ENCODE results near the gene ARHGDIG.
"Not testable (repeated sequence)": the region's sequence is repeated elsewhere in the genome, so short reads cannot be mapped to it uniquely, and the experiment has no call there.

Gene ARHGDIG

GRCh38 chr16:264440-264951 lies 15.9 kb upstream of the ARHGDIG start:
- DNase-seq = no peak

GRCh38 chr16:265002-265529 lies 15.3 kb upstream of the ARHGDIG start:
- DNase-seq = no peak

- DNase-seq = no peak
Measured at GRCh38 chr16:265711-266110, 14.7 kb upstream of the ARHGDIG start.

GRCh38 chr16:266258-267164 lies 13.9 kb upstream of the ARHGDIG start:
- DNase-seq = no peak

GRCh38 chr16:267562-267961 lies 12.8 kb upstream of the ARHGDIG start:
- not testable (repeated sequence) for DNase-seq

- no peak for DNase-seq
Measured at GRCh38 chr16:268141-269053, 12.0 kb upstream of the ARHGDIG start.

GRCh38 chr16:269061-269796 lies 11.2 kb upstream of the ARHGDIG start:
- DNase-seq = no peak

GRCh38 chr16:270381-271255 lies 9.8 kb upstream of the ARHGDIG start:
- no peak for DNase-seq

- DNase-seq = no peak
Measured at GRCh38 chr16:272633-273546, 7.5 kb upstream of the ARHGDIG start.

- no peak for DNase-seq
Measured at GRCh38 chr16:273547-274421, 6.6 kb upstream of the ARHGDIG start.

- peak; percentile 5 for DNase-seq
Measured at GRCh38 chr16:275041-275641, 5.2 kb upstream of the ARHGDIG start.

GRCh38 chr16:275786-276232 lies 4.6 kb upstream of the ARHGDIG start, which contains the start of gene RGS11:
Gene RGS11, minus strand, starts transcription at chr16:275944. Its CDS starts 33 bp downstream, at chr16:275911.
- no peak for DNase-seq

- DNase-seq = no peak
Measured at GRCh38 chr16:276426-277077, 3.8 kb upstream of the ARHGDIG start.

- DNase-seq = peak; percentile 45
Measured at GRCh38 chr16:278863-279366, 1.5 kb upstream of the ARHGDIG start.

- no peak for DNase-seq
Measured at GRCh38 chr16:279531-279930, 860 bp upstream of the ARHGDIG start.

GRCh38 chr16:280005-280460 lies 358 bp upstream of the ARHGDIG start:
- DNase-seq = no peak

GRCh38 chr16:280991-281659 lies 734 bp downstream of the ARHGDIG start:
- no peak for DNase-seq
